GM15510 (cell line): ENCODE results near the gene ETV2.

Experiments
- POLR2A ChIP-seq: IDR thresholded peaks from 3 replicates; pipeline ENCODE4 v1.6.1; 2011; ENCODE audit warnings: borderline replicate concordance; ENCODE audit not compliant: insufficient read length; ENCODE audit errors: extremely low read depth

ETV2 gene

GRCh38 chr19:35641515-35642151 is at the start of gene ETV2:
Gene ETV2, plus strand, starts transcription at chr19:35641745. Its CDS starts 716 bp downstream, at chr19:35642461.
- TF ChIP-seq POLR2A, result no peak

- TF ChIP-seq POLR2A, result no peak
These were observed 49.3 kb upstream of the ETV2 start for GRCh38 chr19:35592226-35592625.

- no peak for TF ChIP-seq POLR2A
These were observed 45.6 kb upstream of the ETV2 start for GRCh38 chr19:35595928-35596327.

GRCh38 chr19:35596366-35596999 is 45.1 kb upstream of the ETV2 start:
- TF ChIP-seq POLR2A, result no peak

GRCh38 chr19:35601971-35602370 is 39.6 kb upstream of the ETV2 start:
- no peak for TF ChIP-seq POLR2A

GRCh38 chr19:35607661-35608060 is 33.9 kb upstream of the ETV2 start:
- no peak for TF ChIP-seq POLR2A

GRCh38 chr19:35608251-35608650 is 33.3 kb upstream of the ETV2 start:
- no peak for TF ChIP-seq POLR2A

GRCh38 chr19:35609851-35610353 is 31.6 kb upstream of the ETV2 start:
- TF ChIP-seq POLR2A, result peak; percentile 57

- TF ChIP-seq POLR2A, result no peak
These were observed 29.4 kb upstream of the ETV2 start for GRCh38 chr19:35612224-35612558.

- TF ChIP-seq POLR2A, result peak; percentile 81
These were observed 28.8 kb upstream of the ETV2 start, which contains the start of gene HAUS5 for GRCh38 chr19:35612559-35613321. Gene HAUS5, plus strand, starts transcription at chr19:35612735. Its CDS starts 60 bp downstream, at chr19:35612795.

- TF ChIP-seq POLR2A, result no peak
These were observed 28.0 kb upstream of the ETV2 start for GRCh38 chr19:35613574-35613973.

GRCh38 chr19:35615036-35615435 is 26.5 kb upstream of the ETV2 start:
- TF ChIP-seq POLR2A, result no peak

GRCh38 chr19:35618857-35619256 is 22.7 kb upstream of the ETV2 start:
- no peak for TF ChIP-seq POLR2A

- no peak for TF ChIP-seq POLR2A
These were observed 22.1 kb upstream of the ETV2 start for GRCh38 chr19:35619290-35619923.

- no peak for TF ChIP-seq POLR2A
These were observed 21.5 kb upstream of the ETV2 start for GRCh38 chr19:35620001-35620400.
